ENCODE measurements around the gene C2orf92.
"Not testable (repeated sequence)": the region's sequence is repeated elsewhere in the genome, so short reads cannot be mapped to it uniquely, and the experiment has no call there.

The C2orf92 gene

GRCh38 chr2:97711394-97711711 is 41.8 kb downstream of the C2orf92 start:
- DNase-seq, result no peak
- peaks cover 33% of the 10 kb centered on the region for H3K36me3 Mint-ChIP-seq (ENCODE audit: low read depth)
- H3K27ac Mint-ChIP-seq, result peak overlapping the region; percentile 99
- no peaks in the 10 kb centered on the region for H3K9me3 Mint-ChIP-seq
- peaks cover 56% of the 10 kb centered on the region for H3K4me1 Mint-ChIP-seq (ENCODE audit: low read depth)
- H3K27me3 Mint-ChIP-seq, result no peaks in the 10 kb centered on the region
- H3K4me3 Mint-ChIP-seq, result peak overlapping the region; percentile 98

GRCh38 chr2:97712175-97712574 is 42.7 kb downstream of the C2orf92 start:
- DNase-seq, H3K27me3 Mint-ChIP-seq, H3K9me3 Mint-ChIP-seq: not testable (repeated sequence)
- peaks cover 41% of the 10 kb centered on the region for H3K36me3 Mint-ChIP-seq (ENCODE audit: low read depth)
- H3K4me3 Mint-ChIP-seq, result peak overlapping the region; percentile 98
- H3K27ac Mint-ChIP-seq, result peak overlapping the region; percentile 99
- H3K4me1 Mint-ChIP-seq (ENCODE audit: low read depth), result peaks cover 63% of the 10 kb centered on the region

GRCh38 chr2:97712693-97713295 is 43.3 kb downstream of the C2orf92 start:
- no peaks in the 10 kb centered on the region for H3K27me3 Mint-ChIP-seq
- no peak for DNase-seq
- H3K9me3 Mint-ChIP-seq, result no peaks in the 10 kb centered on the region
- peak overlapping the region; percentile 99 for H3K27ac Mint-ChIP-seq
- peaks cover 48% of the 10 kb centered on the region for H3K36me3 Mint-ChIP-seq (ENCODE audit: low read depth)
- peaks cover 68% of the 10 kb centered on the region for H3K4me1 Mint-ChIP-seq (ENCODE audit: low read depth)
- peak overlapping the region; percentile 98 for H3K4me3 Mint-ChIP-seq

DNA sequence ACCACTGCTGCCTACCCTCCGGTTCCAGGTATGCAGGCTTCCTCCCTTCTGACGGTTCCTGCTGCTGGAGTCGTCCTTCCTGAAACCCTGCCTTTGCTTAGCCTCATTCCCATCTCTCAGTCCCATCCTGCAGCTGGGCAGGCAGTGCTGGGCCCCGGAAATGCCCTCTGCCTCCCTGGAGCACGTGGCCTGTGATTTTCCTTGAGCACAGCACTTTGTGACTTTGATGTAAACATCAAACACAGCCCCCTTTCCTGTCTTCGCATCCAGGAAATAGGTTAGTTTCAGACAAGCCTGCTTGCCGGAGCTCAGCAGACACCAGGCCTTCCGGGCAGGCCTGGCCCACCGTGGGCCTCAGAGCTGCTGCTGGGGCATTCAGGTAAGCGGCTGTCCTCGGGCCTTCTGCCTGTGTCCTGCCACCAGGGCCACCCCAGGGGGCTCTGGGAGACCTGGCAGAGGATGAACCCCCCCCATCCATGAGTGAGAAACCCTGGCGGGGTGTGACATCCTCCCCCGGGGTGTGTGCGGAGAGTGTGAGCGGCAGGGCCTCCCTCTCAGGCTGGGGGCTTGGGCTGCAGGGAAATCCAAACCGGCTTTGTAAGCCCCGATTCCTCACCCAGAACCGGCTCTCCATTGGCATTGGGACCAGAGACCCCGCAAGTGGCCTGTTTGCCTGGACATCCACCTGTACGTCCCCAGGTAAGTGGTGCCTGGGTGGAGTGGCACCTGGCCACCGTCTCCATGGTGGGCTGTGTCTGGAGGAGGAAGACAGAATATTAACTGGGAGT is 44.0 kb downstream of the C2orf92 start, which contains the start of gene ZAP70:
TSS of gene ZAP70 (plus strand) at position 281 of the 788 bp plus-strand sequence. CDS start 10,461 bp downstream, outside the sequence.
- Mint-ChIP-seq H3K4me3 (peak within 1 kb of the TSS; percentile 98), H3K36me3 (ENCODE audit: low read depth) (peaks cover 55% of the 10 kb centered on the region), H3K4me1 (ENCODE audit: low read depth) (peaks cover 75% of the 10 kb centered on the region), H3K27me3 (no peaks in the 10 kb centered on the region), H3K9me3 (no peaks in the 10 kb centered on the region), H3K27ac (peak within 1 kb of the TSS; percentile 99)
- DNase-seq, result peak; percentile 81

GRCh38 chr2:97714084-97714949 is 44.8 kb downstream of the C2orf92 start:
- Mint-ChIP-seq H3K4me3 (peak overlapping the region; percentile 98), H3K36me3 (ENCODE audit: low read depth) (peaks cover 63% of the 10 kb centered on the region), H3K4me1 (ENCODE audit: low read depth) (peaks cover 84% of the 10 kb centered on the region), H3K27me3 (no peaks in the 10 kb centered on the region), H3K27ac (peak overlapping the region; percentile 99), H3K9me3 (no peaks in the 10 kb centered on the region)
- DNase-seq, result peak; percentile 69

DNA sequence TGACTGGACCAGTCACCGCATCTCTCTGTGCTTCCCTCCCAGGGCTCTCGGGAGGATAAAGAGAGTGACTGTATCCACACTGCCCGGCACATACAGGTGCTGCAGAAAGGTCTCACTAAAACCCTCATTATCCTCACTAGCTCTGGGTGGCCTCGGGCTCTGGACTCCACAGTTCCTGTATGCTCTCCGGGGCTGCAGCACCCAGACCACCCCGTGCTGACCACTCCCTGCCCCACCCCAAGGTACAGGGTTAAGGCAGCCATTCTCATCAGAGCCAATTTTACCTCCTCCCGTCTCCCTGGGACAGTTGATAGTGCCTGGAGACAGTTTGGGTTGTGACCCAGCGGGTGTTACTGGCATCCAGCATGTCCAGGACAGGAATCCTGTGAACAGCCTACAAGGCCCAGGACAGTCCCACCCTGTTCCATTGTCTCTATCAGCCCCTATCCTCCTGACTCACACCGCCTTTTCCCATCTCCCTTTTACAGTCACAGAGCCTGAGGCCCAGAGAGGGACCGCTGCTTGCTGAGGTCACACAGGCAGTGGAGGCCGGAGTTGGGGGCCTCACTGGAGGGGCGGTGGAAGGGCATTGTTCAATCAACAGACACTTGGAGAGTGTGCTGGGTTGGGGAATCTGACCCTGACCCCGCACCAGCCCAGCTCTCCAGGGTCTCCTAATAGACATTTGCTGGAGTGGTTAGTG is 45.6 kb downstream of the C2orf92 start:
- peaks cover 87% of the 10 kb centered on the region for H3K4me1 Mint-ChIP-seq (ENCODE audit: low read depth)

GRCh38 chr2:97715951-97716694 is 46.6 kb downstream of the C2orf92 start:
- Mint-ChIP-seq H3K4me3 (peak overlapping the region; percentile 98), H3K27me3 (no peaks in the 10 kb centered on the region), H3K27ac (peak overlapping the region; percentile 99), H3K36me3 (ENCODE audit: low read depth) (peaks cover 79% of the 10 kb centered on the region), H3K9me3 (no peaks in the 10 kb centered on the region), H3K4me1 (ENCODE audit: low read depth) (peaks cover 89% of the 10 kb centered on the region)
- peak; percentile 29 for DNase-seq

More for the DNA sequence above, 45.6 kb downstream of the C2orf92 start:
- no peaks in the 10 kb centered on the region for H3K9me3 Mint-ChIP-seq
- H3K36me3 Mint-ChIP-seq (ENCODE audit: low read depth), result peaks cover 69% of the 10 kb centered on the region
- H3K4me3 Mint-ChIP-seq, result peak overlapping the region; percentile 98
- no peaks in the 10 kb centered on the region for H3K27me3 Mint-ChIP-seq
- H3K27ac Mint-ChIP-seq, result peak overlapping the region; percentile 99
- peak; percentile 35 for DNase-seq

GRCh38 chr2:97716695-97717612 is 47.4 kb downstream of the C2orf92 start:
- Mint-ChIP-seq H3K27ac (peak overlapping the region; percentile 99), H3K27me3 (no peaks in the 10 kb centered on the region), H3K4me3 (peak overlapping the region; percentile 98), H3K4me1 (ENCODE audit: low read depth) (peaks cover 84% of the 10 kb centered on the region), H3K36me3 (ENCODE audit: low read depth) (peaks cover 84% of the 10 kb centered on the region), H3K9me3 (no peaks in the 10 kb centered on the region)
- DNase-seq, result peak; percentile 51

GRCh38 chr2:97717613-97717995 is 48.1 kb downstream of the C2orf92 start:
- H3K27ac Mint-ChIP-seq, result peak overlapping the region; percentile 99
- H3K4me1 Mint-ChIP-seq (ENCODE audit: low read depth), result peaks cover 84% of the 10 kb centered on the region
- no peaks in the 10 kb centered on the region for H3K9me3 Mint-ChIP-seq
- no peaks in the 10 kb centered on the region for H3K27me3 Mint-ChIP-seq
- peaks cover 90% of the 10 kb centered on the region for H3K36me3 Mint-ChIP-seq (ENCODE audit: low read depth)
- DNase-seq, result no peak
- H3K4me3 Mint-ChIP-seq, result peak overlapping the region; percentile 98

DNA sequence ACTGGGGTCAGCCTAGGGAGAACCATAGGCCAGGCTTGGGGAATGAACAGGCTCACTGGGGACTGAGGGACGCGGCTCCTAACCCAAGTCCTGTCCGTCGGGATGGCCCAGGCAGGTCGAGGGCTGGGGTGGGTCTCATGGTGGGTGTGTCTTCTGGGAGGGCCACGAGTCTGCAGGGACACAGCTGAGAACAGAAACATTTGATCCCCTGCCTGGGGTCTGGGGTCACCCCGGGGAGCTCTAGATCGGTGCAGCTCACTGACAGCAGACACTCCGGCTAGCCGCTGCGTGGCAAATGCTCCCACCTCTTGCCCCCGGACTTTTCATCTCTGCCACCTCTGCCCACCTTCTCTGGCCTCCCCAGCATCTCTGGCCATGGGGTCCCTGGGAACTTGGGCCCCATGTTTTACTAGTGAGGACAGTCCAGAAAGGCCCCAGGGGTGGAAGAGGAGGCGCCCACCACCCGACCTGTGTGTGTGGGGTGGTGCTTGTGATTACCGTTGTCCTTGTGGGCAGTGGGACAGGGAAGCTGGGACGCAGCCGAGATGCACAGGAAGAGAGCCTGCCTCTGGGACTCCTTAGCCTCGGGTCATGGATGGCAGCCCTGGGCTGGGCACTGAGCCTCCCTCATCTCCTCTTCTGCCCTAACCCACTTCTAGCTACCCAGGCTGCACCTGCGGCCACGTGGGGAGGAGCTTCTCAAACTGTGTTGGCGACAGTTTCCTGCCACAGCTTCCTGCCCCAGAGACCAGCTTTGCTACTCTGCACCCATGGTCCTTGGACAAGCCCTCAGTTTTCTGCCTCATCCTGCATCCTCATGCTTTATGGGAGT is 48.8 kb downstream of the C2orf92 start:
- peak overlapping the region; percentile 98 for H3K4me3 Mint-ChIP-seq
- DNase-seq, result peak; percentile 78
- no peaks in the 10 kb centered on the region for H3K9me3 Mint-ChIP-seq
- peak overlapping the region; percentile 99 for H3K27ac Mint-ChIP-seq
- peaks cover 83% of the 10 kb centered on the region for H3K4me1 Mint-ChIP-seq (ENCODE audit: low read depth)
- peaks cover 95% of the 10 kb centered on the region for H3K36me3 Mint-ChIP-seq (ENCODE audit: low read depth)
- H3K27me3 Mint-ChIP-seq, result no peaks in the 10 kb centered on the region

DNA sequence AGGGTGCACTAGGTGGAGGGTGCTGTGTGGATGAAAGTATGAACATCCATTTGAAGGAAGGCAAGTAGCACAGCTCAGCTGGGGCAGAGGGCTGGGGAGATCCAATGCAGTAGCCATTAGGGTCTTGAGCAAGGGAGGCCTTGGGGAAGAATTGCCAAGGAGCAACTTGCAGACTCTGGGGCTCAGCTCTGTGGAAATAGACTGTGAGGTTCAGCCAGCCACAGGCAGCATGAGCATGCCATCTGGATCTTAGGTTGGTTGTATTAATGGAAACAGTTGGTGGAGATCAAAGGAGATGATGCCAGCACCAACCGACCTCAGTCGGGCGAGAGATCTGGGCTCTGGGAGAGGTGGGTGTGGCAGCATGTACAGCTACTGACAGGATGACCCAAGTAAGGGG is 49.4 kb downstream of the C2orf92 start:
- Mint-ChIP-seq H3K9me3 (no peaks in the 10 kb centered on the region), H3K27ac (peak overlapping the region; percentile 99), H3K4me1 (ENCODE audit: low read depth) (peaks cover 85% of the 10 kb centered on the region), H3K36me3 (ENCODE audit: low read depth) (peaks cover 95% of the 10 kb centered on the region), H3K4me3 (peak overlapping the region; percentile 98), H3K27me3 (no peaks in the 10 kb centered on the region)
- DNase-seq, result no peak

Measured in activated T-cell treated with anti-CD3 and anti-CD28 coated beads, Interleukin-2, amount 50 U/mL, for 24 hours (primary cell).